GM15510 (cell line): ENCODE results near the gene KCTD8.

ENCODE experiments used
- POLR2A ChIP-seq: IDR thresholded peaks from 3 replicates; pipeline ENCODE4 v1.6.1; 2011; ENCODE audit warnings: borderline replicate concordance; ENCODE audit not compliant: insufficient read length; ENCODE audit errors: extremely low read depth

The KCTD8 gene

DNA sequence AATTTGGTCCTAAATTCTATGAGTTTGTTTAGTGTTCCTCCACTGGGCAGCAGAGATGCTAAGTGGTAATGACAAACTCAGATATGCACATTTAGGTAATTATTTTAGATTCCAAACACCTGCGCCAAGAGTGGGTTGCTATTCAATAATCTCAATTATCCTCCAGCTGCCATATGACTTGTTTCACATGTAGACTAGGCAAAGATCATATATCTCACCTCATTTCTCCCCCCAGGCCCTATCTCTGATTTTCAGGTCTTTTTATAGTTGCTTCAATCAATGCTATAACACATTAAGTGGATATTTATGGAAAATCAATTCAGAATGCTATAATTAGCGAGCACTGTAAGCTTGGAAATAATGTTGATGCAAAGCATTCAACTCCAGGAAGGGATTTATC, 217.6 kb downstream of the KCTD8 start:
- TF ChIP-seq POLR2A = no peak

DNA sequence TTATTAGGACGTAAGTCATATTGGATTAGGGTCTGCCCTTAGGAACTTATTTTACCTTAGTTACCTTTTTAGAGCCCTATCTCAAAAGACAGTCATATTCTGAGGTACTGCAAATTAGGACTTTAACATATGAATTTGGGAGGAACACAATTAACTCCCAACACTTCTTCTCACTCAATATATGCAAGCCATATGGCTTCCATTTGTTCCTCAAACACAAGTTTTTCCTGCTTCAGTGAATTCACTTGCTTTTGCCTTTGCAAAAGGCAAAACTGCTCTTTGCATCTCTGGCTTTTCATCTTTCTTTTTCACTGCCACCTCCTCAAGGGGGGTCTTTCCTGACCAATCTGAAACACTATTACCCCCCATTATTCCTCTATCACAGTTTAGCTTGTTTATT, 220.3 kb downstream of the KCTD8 start:
- no peak for TF ChIP-seq POLR2A

DNA sequence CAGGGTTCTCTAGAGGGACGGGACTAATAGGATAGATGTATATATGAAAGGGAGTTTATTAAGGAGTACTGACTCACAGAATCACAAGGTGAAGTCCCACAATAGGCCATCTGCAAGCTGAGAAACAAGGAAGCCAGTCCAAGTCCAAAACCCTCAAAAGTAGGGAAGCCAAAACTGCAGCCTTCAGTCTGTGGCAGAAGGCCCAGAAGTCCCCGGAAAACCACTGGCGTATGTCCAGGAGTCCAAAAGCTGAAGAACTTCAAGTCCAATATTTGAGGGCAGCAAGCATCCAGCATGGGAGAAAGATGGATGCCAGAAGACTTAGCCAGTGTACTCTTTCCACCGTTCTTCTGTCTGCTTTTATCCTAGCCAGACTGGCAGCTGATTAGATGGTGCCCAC, 227.2 kb downstream of the KCTD8 start:
- no peak for TF ChIP-seq POLR2A

DNA sequence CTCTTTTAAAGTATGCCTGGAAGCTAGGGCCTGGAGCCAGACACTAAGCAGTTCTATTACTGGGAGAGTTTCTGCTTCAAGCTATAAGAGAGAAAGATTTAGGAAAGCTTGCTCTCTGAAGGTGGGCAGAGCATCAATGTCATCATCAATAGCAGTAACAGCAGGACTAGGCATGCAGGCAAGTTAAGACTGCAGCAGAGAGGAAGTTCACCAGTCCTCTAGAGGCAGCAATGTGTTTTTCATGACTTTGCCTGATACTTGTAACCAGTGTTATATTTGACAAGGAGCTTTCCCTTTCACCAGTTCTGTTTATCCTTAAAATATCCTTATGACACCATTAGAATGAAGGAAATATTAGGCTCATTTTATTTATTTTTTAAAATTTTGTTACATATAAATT, 237.9 kb downstream of the KCTD8 start:
- no peak for TF ChIP-seq POLR2A

DNA sequence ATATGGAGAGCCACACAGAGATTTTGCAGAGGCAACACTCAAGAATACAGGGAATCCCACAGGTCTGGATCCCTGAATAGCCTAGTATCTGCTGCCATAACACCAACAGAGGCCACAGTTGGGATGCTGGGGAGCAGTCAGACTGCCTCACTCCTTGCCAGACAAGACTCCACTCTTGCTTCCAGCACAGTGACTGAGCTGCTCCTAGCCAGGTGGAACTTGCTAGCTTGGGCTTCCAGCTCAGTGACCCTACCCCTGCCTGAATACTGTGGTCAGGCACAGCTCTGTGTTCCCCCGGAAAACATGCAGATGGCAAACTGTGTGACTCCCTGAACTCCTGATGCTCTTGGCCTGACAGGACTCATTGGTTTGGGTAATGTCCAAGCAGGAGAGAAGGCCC, 251.8 kb downstream of the KCTD8 start:
- TF ChIP-seq POLR2A = no peak

DNA sequence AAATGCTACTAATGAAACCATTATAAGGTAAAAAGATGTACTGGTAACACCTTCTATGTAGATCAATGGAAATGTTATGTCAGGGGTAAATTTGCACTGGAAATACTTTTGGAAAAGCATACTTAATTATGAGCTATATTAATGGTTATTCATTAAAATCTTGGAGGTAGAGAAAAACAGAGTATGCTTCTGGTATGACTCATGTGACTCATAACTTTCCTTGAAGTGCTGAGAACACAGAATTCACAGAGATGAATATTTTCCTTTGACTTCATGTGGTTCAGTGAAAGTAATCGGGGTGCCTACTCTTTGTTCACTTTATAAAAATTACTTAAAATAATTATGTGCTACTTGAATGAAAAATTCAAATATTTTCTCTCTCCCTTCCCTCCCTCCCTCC, 254.2 kb downstream of the KCTD8 start:
- no peak for TF ChIP-seq POLR2A

DNA sequence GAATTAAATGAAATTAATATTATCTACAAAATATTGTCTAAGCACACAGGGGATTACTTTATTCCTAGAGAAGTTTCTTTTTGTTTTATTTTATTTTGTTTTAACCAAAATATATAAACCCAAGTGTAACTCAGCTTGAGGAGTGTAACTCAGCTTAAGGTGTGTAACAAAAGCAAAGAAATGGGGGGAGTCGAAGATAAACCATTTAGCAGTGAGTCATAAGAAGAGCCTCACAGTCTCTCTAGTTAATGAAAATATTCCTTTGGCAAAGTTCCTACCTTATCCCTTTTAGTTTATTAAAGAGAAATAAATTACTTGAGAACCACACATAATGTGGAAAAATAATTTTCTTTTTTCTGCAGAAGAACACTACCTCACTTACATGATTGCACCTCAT, 261.8 kb downstream of the KCTD8 start:
- TF ChIP-seq POLR2A = no peak

DNA sequence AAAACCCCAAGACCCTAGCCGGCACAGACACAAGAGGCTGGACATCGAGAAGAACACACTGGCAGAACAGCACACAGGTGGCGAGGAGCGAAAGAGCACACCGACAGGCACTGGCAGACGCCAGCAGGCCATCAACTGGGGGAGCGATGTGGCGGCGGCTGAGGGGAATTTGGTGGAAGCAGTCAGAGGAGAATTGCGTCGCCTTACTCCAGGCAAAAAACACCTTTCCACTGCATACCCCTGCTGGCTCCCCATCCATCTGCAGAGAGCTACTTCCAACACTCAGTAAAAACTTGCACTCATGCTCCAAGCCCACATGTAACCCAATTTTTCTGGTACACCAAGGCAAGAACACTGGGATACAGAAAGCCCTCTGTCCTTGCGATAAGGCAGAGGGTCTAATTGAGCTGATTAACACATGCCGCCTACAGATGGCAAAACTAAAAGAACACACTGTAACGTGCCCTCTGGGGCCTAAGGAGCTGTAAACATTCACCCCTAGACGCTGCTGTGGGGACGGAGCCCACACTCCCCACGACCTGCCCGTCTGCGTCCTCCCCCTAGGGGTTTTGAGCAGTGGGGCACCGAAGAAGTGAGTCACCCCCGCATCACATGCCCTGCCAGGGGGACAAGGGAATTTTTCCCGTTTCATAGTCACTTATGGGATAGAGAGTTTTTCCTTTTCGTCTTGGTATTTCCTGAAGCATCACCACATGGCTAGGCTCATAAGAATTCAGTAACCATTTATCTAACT, 262.3 kb downstream of the KCTD8 start:
- no peak for TF ChIP-seq POLR2A

DNA sequence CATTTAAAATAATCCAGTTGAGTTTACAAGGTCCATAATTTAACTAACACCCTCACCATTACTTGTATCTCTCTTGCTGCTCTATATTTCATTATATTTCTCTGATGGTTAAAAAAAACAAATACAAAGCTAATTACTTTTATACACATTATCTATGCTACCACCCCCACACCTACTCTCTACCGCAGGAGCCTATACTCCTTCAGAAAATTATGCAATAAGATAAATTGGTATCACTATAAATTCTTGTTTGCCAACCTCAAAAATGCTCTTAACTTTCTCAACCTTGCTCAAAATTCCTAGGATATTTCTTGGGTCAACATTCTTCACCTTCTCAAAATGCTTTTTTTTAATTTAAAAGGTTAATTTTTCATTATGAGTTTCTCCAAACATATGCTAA, 282.7 kb downstream of the KCTD8 start:
- no peak for TF ChIP-seq POLR2A

DNA sequence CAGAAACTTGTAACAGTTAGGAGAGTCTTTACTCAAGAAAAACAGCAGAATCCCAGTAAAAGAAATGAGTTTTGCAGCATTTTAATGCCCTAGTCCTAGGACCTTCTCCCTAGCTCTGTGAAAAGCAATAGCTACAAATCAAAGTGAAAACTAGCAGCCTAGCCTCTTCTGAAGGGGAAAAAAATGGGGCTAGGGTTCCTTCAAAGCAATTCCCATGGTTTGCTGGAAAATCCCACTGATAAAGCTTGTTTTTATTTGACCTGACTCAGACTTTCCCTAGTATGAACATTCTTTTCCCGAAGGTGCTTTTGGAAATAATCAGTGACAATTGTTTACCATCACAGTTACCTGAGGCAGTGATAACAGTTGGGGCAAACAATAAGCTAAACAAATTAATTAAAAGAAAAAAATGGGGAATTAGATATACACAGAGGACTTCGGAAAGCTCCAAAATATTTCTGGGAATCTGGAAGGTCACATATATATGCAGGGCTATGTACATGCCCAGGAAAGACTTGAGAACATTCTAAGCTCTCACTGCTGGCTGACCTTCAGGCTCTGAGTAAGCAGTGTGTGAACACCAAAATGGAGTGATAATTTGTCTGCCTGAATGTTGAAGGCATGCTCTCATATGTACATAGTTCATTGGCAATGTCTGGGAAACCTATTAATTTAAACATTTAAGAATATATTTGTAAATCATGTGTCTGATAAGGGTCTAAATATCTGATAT, 285.9 kb downstream of the KCTD8 start:
- no peak for TF ChIP-seq POLR2A

DNA sequence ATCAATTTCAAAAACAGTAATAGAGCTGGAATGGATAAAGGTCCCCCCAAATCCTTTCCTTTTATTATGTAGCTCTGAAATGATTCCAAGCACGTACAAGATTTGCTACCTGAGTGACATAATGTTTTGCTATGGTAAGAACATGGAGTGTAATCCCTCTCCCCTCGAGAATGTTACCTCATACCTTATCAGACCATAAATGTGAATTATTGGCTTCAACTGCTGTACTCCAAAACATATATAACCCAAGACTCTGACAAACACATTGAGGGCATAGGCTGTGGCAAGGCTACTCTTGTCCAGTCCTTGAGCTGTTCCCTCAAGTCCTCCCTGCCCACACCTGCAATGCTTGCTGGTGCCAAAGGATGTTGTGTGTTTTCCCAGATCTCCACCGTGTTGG, 286.9 kb downstream of the KCTD8 start:
- TF ChIP-seq POLR2A = no peak

DNA sequence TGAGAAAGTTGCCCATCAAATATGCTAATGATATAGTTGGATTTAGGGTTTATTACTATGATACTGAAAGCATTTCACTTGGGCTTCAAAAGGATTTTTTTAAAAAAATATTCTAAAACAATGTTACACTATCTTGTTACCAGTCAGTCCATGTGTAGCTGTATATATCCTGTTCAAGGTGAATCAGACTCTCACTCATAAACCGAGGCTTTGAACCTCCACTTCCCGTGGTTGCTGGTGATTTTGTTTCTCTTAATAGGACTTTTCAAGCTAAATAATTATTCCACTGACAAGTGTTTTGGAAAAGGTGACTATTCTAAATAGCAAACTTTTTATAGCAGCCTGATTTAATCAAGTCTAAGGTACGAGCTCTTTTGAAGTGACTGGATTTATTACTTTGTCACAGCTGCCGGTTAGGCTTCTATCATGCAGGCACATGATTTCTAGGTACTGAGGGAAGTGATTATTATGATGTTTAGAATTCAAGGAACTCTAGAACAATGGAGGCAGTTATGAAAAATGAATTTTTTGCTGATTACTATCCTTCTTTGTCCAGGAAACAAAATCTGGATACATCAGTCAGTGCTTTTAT, 287.7 kb downstream of the KCTD8 start:
- TF ChIP-seq POLR2A = no peak

DNA sequence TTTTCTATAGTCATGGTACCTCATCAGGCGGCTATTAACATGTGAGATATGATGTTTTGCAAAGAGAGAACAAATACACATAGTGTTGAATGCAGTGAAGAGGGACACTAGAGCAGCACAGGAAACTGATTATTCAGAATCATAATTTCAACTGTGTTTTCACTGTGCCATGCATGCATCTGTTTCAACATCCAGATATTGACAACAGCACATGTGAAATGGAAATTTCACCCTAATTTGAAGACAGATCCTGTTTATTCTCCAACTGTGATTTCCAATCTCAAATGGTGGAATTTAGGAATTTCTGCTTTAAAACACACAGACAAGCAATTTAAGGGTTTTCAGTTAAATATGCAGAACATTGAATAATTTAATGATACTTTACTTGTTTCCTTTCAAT, 288.6 kb downstream of the KCTD8 start:
- no peak for TF ChIP-seq POLR2A

DNA sequence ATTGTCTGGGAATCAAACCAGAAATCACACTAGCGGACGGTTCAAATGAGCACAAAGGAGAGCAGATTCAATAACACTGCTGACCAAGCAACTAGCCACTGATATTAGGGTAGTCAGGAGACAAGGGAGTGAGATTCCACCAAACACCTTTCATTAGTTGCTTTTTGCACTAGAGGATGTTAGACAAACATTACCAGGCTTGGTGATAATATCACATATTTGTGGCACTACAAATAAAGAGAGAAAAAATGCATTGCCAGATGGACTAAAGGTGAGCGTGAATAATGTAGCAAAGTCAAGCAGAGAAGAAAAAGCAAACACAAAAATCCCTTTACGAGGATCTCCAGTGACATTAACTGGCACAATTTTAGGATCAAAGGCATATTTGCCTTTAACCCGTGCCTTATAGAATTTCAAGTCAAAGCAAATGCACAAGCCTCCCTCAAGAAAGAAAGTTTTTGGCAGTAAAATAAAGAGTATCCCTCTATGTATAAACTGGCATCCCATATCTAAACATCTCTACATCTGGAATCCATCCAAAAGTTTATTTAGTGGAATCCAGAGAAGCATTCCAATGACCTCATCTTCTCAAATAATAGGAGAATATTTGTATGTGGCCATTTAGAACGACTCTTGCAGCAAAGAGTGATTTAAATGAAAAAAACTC, 290.9 kb downstream of the KCTD8 start:
- no peak for TF ChIP-seq POLR2A

DNA sequence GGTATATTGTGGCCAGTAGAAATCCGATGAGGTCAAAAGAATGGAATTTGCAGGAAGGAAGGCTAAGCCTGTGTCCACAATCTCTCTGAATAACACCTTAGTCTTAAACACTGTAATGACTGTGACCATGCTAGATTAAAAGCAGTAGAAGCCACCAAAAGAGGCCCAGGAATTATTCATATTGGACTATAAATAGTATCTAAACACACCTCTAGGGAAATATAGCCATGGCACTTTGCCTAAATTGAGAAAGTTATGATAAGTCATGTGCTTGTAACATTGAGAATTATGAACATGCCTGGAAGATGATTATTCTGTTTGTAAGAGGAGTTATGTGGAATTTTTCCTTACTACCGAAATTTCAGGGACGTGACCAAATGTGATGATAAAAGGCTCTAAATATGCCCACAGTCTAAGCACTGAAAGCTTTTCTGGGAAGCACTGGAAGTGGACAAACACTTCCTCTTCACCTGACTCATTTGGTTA, 298.5 kb downstream of the KCTD8 start:
- TF ChIP-seq POLR2A = no peak
